Stimulated activated CD8-positive, alpha-beta memory T cell treated with anti-CD3 and anti-CD28 coated beads, Interleukin-4, amount 100 ng/mL, for 48 hours (primary cell): ENCODE measurements around the gene TTC13.

Experiments
- DNase-seq: peaks from one replicate; pipeline ENCODE4 v3.0.0-alpha.2; 2020

Gene TTC13

GRCh38 chr1:230939806-230940489 lies 38.7 kb downstream of the TTC13 start:
- no peak for DNase-seq

DNA sequence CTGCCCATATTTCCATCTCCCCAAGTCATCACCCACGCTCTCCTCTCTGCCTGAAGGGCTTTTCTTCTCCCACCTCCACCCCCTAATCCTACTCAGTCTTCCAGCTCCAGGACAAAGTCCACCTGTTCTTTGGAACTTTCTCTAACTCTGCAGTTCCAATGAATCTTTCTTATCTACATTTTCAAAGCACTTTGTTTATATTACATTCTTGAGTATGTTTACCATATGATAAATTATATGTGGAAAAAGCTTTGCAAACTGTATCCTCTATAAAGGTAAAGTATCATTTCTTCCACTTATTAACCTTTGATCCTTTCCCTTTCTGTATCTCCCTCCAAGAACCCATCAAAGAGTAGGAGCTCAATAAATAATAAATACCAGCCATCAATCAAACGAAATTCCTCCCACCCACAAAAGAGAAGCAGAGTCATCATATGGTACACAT lies 39.7 kb downstream of the TTC13 start:
- no peak for DNase-seq

DNA sequence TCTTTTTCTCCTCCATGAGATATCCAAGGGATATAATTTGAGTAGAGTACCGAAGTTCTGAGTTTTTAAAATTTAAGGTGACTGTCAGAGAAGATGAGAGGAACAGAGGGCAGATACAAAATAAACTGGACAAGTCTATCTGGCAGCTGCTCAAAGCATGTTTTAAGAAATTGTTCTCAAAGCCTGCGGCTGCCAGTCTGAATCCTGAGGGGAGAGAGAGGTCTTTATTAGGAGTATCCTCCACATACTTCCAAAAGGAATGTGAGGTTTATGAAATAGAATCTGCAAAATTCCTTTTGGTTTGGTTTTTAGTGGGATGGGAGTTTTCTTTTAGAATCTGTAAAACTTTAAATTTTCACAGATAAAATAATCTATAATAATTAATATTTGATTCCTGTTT lies 41.3 kb downstream of the TTC13 start:
- DNase-seq = no peak

DNA sequence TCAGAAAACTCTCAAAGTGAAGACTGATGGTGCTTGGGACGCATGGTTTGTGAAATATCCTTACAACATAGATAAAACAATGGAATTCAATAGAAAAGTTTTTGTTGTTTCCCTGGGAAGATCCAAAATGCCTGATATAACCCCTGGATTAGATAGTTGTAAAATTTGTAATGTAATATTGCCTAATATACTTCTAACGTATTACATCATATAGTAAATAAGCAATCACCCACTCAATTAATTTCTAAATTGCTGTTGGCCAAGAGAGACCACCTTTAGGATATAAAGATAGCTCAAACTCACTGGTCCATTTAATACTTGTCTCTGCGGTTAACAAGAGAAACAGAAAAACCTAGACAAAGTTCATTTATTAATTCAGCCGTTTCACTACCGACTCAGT lies 42.2 kb downstream of the TTC13 start:
- DNase-seq = no peak

DNA sequence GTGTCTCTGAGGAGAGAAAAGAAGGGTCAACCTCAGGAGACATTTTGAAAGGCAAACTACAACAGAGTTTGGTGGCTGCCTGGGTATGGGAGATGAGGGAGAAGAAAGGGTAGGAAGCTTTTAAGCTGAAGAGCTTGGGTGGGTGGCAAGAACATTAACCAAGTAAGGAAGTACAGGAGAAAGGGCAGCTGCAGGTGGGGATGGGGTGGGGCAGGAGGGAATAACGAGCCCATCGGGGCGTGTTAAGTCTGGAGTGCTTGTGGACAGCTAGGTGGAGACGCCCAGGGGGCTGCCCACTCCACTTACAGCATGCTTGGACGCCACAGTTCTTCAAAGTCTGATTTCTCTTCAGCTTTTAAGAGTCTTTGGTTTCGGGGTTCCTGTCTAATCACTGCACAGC lies 42.8 kb downstream of the TTC13 start:
- no peak for DNase-seq

GRCh38 chr1:230930986-230931385 lies 47.7 kb downstream of the TTC13 start:
- no peak for DNase-seq

DNA sequence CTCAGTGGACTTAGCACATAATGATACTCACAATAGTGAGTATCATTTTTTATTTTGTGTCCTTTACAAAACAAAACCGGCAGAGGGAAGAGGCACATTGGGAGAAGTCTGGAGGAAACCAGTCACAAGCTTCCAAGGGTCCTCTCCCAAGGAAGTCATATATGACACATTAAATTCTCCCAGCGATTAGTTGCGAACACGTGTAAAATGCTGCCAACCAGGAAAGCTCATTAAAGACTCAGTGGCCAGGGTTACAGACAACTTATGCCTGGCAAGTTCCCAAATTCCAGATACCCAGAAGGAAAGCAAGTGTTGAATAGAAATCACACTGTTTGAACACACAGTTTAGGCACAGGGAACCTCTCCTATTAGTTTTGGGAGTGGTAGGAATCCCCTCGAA lies 52.5 kb downstream of the TTC13 start:
- DNase-seq = no peak

GRCh38 chr1:230925608-230926007 lies 53.1 kb downstream of the TTC13 start:
- DNase-seq = no peak

DNA sequence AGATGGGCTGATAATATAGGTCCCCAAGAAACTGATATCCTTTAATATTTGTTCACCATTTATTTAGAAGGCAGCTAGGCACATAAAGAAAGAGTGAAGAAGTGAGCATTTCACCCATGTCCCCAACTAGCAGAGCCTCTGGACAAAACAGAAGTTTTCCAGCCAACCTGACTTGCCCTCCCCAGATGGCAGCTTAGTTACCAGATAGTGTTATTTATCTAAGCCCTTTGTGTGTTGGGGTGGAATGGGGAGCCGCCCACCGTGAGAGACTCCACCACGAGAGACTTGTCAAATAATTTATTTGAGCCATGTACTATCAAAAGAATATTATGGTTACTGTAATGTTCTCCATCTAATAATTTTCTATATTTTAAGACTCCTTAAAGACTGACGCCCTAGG lies 55.5 kb downstream of the TTC13 start:
- no peak for DNase-seq

DNA sequence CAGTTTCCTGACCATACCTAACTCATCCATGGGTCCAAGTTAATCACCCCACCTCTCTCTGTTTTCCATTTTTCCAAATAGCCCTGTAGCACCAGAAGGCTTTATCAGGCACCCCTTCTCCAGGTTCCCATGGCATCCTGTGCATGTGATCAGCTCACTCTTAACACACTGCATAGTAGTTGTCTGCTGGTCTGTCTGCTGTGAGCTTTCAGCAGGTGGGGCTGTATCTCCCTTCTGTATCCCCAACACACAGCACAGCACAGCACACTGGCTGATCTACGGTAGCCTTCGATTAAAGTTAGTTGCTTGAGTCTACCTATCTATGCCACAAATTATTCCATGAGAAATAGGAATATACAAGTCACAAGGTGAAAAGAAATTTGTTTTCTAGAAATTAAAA lies 56.0 kb downstream of the TTC13 start:
- no peak for DNase-seq

DNA sequence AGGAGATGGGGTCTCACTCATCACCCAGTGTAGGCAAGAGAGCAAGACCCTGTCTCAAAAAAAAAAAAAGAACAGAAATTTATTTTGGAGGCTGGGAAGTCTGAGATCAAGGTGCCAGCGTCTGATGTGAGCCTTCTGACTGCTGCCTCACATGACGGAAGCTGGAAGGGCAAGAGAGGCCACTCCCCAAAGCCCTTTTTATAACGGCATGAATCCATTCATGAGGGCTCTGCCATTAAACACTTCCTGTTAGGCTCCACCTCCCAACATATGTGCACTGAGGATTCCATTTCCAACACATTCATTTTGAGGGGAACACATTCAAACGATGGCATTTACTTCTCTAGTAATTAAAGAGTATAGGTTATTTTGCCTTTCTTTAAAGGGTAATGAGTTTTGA lies 59.5 kb downstream of the TTC13 start:
- no peak for DNase-seq

GRCh38 chr1:230917284-230918135 lies 61.2 kb downstream of the TTC13 start:
- peak; percentile 84 for DNase-seq

DNA sequence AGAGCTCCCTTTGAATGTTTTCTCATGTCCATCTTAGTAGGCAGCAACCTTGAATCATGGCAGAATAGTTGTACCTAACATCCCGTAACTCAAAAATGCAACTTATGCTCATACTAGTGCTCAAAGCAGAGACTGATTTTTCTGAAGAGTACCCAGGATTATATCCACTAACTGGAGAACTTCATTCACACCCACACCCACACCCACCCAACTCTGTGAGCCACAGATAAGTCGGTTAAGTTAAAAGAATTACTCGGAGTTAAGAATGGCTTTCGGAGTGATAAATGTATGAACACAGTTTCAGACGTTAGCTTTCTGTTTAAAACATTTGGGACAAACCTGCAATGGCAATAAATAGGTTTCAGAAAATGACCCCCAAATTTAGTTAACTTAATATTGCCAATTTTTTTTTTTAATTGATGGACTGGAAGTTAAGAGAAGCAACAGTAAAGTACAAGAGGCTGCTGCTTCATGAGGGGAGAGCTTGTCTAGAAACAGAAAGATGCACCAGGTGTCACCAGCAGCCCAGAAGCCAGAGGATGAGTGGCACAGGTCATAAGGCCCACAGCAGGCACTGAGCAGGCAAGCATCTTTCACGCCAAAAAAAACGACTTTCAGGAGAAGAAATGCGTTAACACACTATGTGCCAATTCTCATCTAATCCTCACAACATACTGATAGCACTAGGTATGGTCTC lies 61.9 kb downstream of the TTC13 start:
- DNase-seq = no peak

- DNase-seq = no peak
Measured at GRCh38 chr1:230915078-230915477, 63.6 kb downstream of the TTC13 start.

GRCh38 chr1:230913496-230913895 lies 65.2 kb downstream of the TTC13 start:
- no peak for DNase-seq

GRCh38 chr1:230910755-230911117 lies 67.9 kb downstream of the TTC13 start:
- DNase-seq = no peak

- DNase-seq = no peak
Measured at GRCh38 chr1:230909974-230910754, 68.5 kb downstream of the TTC13 start.

DNA sequence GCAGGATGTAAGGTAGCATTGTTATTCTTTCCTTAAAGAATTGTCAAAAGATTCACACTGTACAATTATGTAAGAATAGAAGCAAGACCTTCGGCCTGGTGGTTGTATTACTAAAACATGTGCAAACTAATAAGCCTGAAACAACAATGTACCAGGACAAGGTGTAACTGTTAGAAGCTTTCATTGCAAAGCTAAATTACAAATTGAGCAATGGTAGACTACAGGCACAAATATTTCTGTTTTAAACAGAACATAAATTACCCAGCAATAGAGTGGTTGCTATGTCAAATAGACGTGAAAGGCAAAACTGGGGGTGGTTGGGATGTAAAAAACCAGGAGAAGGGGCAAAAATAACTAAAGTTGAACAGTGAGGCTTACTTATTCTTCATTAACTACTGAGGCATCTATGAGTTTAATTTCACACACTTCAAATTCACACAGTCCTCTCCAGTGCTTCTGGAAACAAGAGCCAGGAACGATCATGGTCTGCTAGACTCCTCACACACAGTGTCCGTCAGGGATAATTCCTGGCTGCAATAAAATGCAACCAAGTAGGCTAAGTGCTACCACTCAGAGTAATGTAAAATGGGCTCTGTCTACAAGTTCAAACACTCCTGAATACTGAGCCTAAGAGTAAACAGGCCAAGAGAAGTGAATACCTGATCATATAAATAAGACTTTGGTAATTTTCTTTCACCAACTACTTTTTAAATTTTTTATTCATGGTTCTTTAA lies 71.0 kb downstream of the TTC13 start:
- no peak for DNase-seq

DNA sequence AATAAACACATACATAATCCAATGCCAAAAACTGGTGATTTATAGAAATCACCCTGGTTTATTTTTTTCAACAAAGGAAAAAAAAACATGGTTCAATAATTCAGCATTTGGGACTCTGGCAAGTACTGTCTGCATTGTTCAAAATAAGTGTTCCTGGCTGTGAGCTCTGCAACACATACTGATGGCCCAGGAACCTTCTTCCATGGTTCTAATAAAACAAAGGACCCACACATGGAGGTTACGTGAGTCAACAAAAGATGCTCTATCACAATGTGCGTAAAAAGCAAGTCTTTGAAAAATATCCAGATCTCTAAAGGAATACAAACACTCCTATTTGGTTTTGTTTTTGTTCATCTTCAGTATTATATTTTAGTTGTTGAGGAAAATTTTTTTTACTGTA lies 72.4 kb downstream of the TTC13 start:
- DNase-seq = no peak

GRCh38 chr1:230905733-230906132 lies 72.9 kb downstream of the TTC13 start:
- DNase-seq = no peak

DNA sequence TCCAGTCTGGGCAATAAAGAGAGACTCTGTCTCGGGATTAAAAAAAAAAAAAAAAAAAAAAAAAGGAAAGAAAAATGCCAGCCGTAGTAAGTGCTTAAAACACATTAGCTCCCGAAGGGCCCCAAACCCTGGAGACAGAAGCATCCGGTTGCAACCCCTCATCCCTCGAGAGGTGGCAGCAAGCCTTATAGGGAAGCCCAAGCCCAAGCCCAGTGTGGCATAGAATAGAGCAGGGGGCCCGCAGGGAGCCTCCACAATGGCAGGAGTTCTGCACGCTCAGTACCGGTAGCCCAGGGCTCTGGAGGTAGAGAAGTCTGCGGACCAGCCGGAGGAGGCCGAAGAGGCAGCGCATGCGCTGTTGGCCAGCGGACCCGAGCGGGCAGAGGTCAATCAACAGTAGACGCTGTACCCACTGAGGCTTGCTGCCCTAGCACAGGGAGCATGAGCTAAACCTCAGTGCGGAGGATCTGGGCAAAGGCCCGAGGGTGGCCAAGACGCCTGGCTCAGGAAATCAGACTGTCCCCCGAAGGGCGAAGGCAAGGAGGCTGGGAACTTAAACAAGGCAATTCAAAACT lies 76.2 kb downstream of the TTC13 start:
- DNase-seq = no peak

- DNase-seq = no peak
Measured at GRCh38 chr1:230901671-230902070, 77.0 kb downstream of the TTC13 start.
